Endodermal cell (in vitro differentiated cells): ENCODE measurements around the gene ARHGAP22. TPM values are rescaled to one million over a fixed set of nuclear protein-coding genes. Genes with fewer than 3 reads are reported as not detected.

ENCODE experiments used
- DNase-seq: peaks from one replicate; pipeline ENCODE4 v3.0.0-alpha.2; 2017
- H3K27ac ChIP-seq: 2 replicates; pipeline ENCODE4 v1.5.1; 2013; ENCODE audit warnings: mild to moderate bottlenecking, low read depth, low read length, moderate library complexity
- H3K27me3 ChIP-seq: 2 replicates; pipeline ENCODE4 v1.6.1; 2013; ENCODE audit warnings: mild to moderate bottlenecking, low read length, moderate library complexity; ENCODE audit not compliant: insufficient read depth, control insufficient read depth, poor library complexity, severe bottlenecking
- H3K36me3 ChIP-seq: 2 replicates; pipeline ENCODE4 v1.7.0; 2013; ENCODE audit warnings: mild to moderate bottlenecking, low read length, moderate library complexity; ENCODE audit not compliant: control insufficient read depth, insufficient read depth
- H3K4me1 ChIP-seq: one replicate; pipeline ENCODE4 v1.7.0; 2013; ENCODE audit warnings: low read length; ENCODE audit not compliant: control insufficient read depth, insufficient read depth
- H3K4me3 ChIP-seq: 2 replicates; pipeline ENCODE4 v1.5.1; 2013; ENCODE audit warnings: mild to moderate bottlenecking, low read length, moderate library complexity
- H3K9ac ChIP-seq: 2 replicates; pipeline ENCODE4 v1.6.1; 2013; ENCODE audit warnings: mild to moderate bottlenecking, low read length, moderate library complexity; ENCODE audit not compliant: poor library complexity, severe bottlenecking; ENCODE audit errors: extremely low read depth
- H3K9me3 ChIP-seq: 2 replicates; pipeline ENCODE4 v1.6.1; 2013; ENCODE audit warnings: mild to moderate bottlenecking, low read length, moderate library complexity; ENCODE audit not compliant: control insufficient read depth
- H3K27ac Mint-ChIP-seq: 2 replicates; pipeline ENCODE4 v1.8.0; 2020; ENCODE audit warnings: mixed read lengths
- H3K27me3 Mint-ChIP-seq: 2 replicates; pipeline ENCODE4 v1.8.0; 2021; ENCODE audit warnings: mild to moderate bottlenecking, mixed read lengths; ENCODE audit not compliant: insufficient read depth
- H3K36me3 Mint-ChIP-seq: 2 replicates; pipeline ENCODE4 v1.8.0; 2020; ENCODE audit warnings: low read depth, mixed read lengths
- H3K4me1 Mint-ChIP-seq: 2 replicates; pipeline ENCODE4 v1.8.0; 2020; ENCODE audit warnings: mixed read lengths
- H3K4me3 Mint-ChIP-seq: 2 replicates; pipeline ENCODE4 v1.8.0; 2020; ENCODE audit warnings: mild to moderate bottlenecking, moderate library complexity, mixed read lengths
- H3K9me3 Mint-ChIP-seq: 2 replicates; pipeline ENCODE4 v1.8.0; 2020; ENCODE audit warnings: mild to moderate bottlenecking, mixed read lengths
- CTCF ChIP-seq: fragments of 200-600 bp; sonication (generic); conservative IDR thresholded peaks from 2 replicates; pipeline ENCODE4 v1.5.0; 2021; ENCODE audit warnings: antibody characterized with exemption, mild to moderate bottlenecking
- WGBS, 2 experiments: methylation state at CpG; one replicate each; pipeline versions ENCODE4 v1.1.5 to v1.1.7; 2013; ENCODE audit warnings: missing lambda C conversion rate in 2 of 2, mixed read lengths in 1 of 2; ENCODE audit not compliant: insufficient coverage in 1 of 2, insufficient read length in 1 of 2; 5-methylcytosine and 5-hydroxymethylcytosine counted together
- total RNA-seq, 2 donors: library from RNA; stranded (reverse); fragmentation: NEBNext Ultra II Directional in 1 of 2; extraction: Animal tissue kit (Norgen Biotek cat#: 25700) in 1 of 2; gene quantifications; 2 replicates in 1 of 2; 3 replicates in 1 of 2; pipeline ENCODE4 v1.2.1, GENCODE V29; 2021

Gene ARHGAP22
- total RNA-seq, 2 donors from 2014 or later = 10.3 to 14.1 TPM

- 96 to 100% methylated on average over 2 to 5 of the region's 5 CpGs for WGBS, 2 experiments
- TF ChIP-seq CTCF = no peak
- DNase-seq = peak; percentile 38
Measured at GRCh38 chr10:48473704-48474103, 131.2 kb downstream of the ARHGAP22 start.

GRCh38 chr10:48472501-48473069 lies 132.3 kb downstream of the ARHGAP22 start:
- H3K4me1 Mint-ChIP-seq = peaks cover 52% of the 10 kb centered on the region
- Histone ChIP-seq H3K4me1 (peaks cover 37% of the 10 kb centered on the region), H3K9me3 (peaks cover 7% of the 10 kb centered on the region), H3K9ac (no peak overlapping the region), H3K27me3 (no peaks in the 10 kb centered on the region), H3K4me3 (no peak overlapping the region), H3K27ac (no peak overlapping the region), H3K36me3 (no peaks in the 10 kb centered on the region)
- no peak overlapping the region for H3K27ac Mint-ChIP-seq
- H3K9me3 Mint-ChIP-seq = peaks cover 9% of the 10 kb centered on the region
- no peaks in the 10 kb centered on the region for H3K36me3 Mint-ChIP-seq
- peak; percentile 34 for DNase-seq
- H3K4me3 Mint-ChIP-seq = no peak overlapping the region
- no peaks in the 10 kb centered on the region for H3K27me3 Mint-ChIP-seq
- TF ChIP-seq CTCF = peak; percentile 45
- WGBS, 2 experiments = 90% methylated on average over 1 of the region's 3 CpGs; no CpG with 5 or more reads in 1 of the 2 experiments

More at GRCh38 chr10:48473704-48474103, 131.2 kb downstream of the ARHGAP22 start:
- Histone ChIP-seq H3K36me3 (no peaks in the 10 kb centered on the region), H3K4me3 (no peak overlapping the region), H3K27ac (no peak overlapping the region), H3K9me3 (peaks cover 7% of the 10 kb centered on the region), H3K9ac (no peak overlapping the region), H3K4me1 (peaks cover 27% of the 10 kb centered on the region), H3K27me3 (no peaks in the 10 kb centered on the region)
- no peak overlapping the region for H3K27ac Mint-ChIP-seq
- H3K4me3 Mint-ChIP-seq = no peak overlapping the region
- no peaks in the 10 kb centered on the region for H3K36me3 Mint-ChIP-seq
- H3K27me3 Mint-ChIP-seq = peaks cover 2% of the 10 kb centered on the region
- H3K9me3 Mint-ChIP-seq = peaks cover 9% of the 10 kb centered on the region
- peaks cover 46% of the 10 kb centered on the region for H3K4me1 Mint-ChIP-seq

GRCh38 chr10:48470893-48471805 lies 133.7 kb downstream of the ARHGAP22 start:
- Mint-ChIP-seq H3K4me1 (peaks cover 50% of the 10 kb centered on the region), H3K36me3 (no peaks in the 10 kb centered on the region), H3K27ac (peak overlapping the region; percentile 90), H3K9me3 (peaks cover 9% of the 10 kb centered on the region), H3K27me3 (no peaks in the 10 kb centered on the region), H3K4me3 (no peak overlapping the region)
- Histone ChIP-seq H3K4me1 (peaks cover 34% of the 10 kb centered on the region), H3K9ac (no peak overlapping the region), H3K9me3 (peaks cover 7% of the 10 kb centered on the region), H3K27me3 (peaks cover 6% of the 10 kb centered on the region), H3K36me3 (no peaks in the 10 kb centered on the region), H3K4me3 (peak overlapping the region; percentile 40), H3K27ac (no peak overlapping the region)
- 80 to 95% methylated on average over 4 to 8 of the region's 8 CpGs for WGBS, 2 experiments
- peak; percentile 59 for DNase-seq
- peak; percentile 46 for TF ChIP-seq CTCF
